PC-3 (cell line): ENCODE results near the gene RAB18.

ENCODE experiments used
- EZH2 ChIP-seq: fragments of 300-600 bp; sonication (generic); IDR thresholded peaks from one replicate; pipeline ENCODE4 v1.6.1; 2017; ENCODE audit warnings: antibody characterized with exemption, mild to moderate bottlenecking, low read length; ENCODE audit not compliant: unreplicated experiment
- EZH2phosphoT487 ChIP-seq: fragments of 300-600 bp; sonication (generic); IDR thresholded peaks from 2 replicates; pipeline ENCODE4 v1.6.1; 2018; ENCODE audit warnings: mild to moderate bottlenecking, antibody characterized with exemption, low read length, borderline replicate concordance
- TF ChIP-seq, protein P1 (sequence below): fragments of 300-600 bp; sonication (generic); conservative IDR thresholded peaks from 2 replicates; pipeline ENCODE4 v1.5.1; 2017; ENCODE audit warnings: antibody characterized with exemption, low read depth, mild to moderate bottlenecking, low read length

DNA sequence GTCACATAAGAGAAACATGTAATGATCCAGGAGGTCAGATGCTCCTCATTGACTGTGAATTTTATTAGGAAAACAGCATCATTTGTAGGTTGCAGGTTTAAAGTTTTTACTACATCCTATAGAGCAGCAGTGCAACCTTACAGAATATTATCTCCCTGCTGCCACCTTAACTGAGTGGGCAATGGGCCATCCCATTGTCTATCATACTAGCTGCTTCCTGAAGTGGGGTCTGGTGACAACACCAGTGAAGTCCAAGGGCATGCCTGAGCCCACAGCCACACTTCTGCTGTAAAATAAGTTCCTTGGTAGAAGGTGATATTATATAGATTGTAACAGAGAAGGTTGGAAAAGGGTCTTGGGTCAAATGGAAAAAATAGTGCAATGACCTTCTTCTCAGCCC is 4.0 kb upstream of the RAB18 start:
- TF ChIP-seq, protein P1, sequence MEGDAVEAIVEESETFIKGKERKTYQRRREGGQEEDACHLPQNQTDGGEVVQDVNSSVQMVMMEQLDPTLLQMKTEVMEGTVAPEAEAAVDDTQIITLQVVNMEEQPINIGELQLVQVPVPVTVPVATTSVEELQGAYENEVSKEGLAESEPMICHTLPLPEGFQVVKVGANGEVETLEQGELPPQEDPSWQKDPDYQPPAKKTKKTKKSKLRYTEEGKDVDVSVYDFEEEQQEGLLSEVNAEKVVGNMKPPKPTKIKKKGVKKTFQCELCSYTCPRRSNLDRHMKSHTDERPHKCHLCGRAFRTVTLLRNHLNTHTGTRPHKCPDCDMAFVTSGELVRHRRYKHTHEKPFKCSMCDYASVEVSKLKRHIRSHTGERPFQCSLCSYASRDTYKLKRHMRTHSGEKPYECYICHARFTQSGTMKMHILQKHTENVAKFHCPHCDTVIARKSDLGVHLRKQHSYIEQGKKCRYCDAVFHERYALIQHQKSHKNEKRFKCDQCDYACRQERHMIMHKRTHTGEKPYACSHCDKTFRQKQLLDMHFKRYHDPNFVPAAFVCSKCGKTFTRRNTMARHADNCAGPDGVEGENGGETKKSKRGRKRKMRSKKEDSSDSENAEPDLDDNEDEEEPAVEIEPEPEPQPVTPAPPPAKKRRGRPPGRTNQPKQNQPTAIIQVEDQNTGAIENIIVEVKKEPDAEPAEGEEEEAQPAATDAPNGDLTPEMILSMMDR = no peak
- TF ChIP-seq EZH2 (no peak), EZH2phosphoT487 (no peak)
